Adrenal gland (tissue), 12 donors: Measurements from ENCODE around the gene ARHGAP12. TPM values are rescaled to one million over a fixed set of nuclear protein-coding genes. Genes with fewer than 3 reads are reported as not detected.
A peak's percentile ranks its signal among the peaks of the same experiment; 100 is the strongest.

Experiments
- DNase-seq, 7 donors: peaks; one replicate each; pipeline ENCODE4 v3.0.0-alpha.2; 2019 to 2020
- H3K27ac ChIP-seq, 5 donors: fragments of 200-600 bp; sonication (generic) in 4 of 5; 1 replicate in 3 of 5; 2 replicates in 2 of 5; pipeline versions ENCODE4 v1.5.1 to v1.8.0; 2016 to 2020; ENCODE audit warnings: mild to moderate bottlenecking in 1 of 5
- H3K27me3 ChIP-seq: fragments of 200-600 bp; 2 replicates; pipeline ENCODE4 v1.8.0; 2021
- H3K36me3 ChIP-seq, 2 donors: fragments of 200-600 bp; replicated peaks in 1 of 2; 1 replicate in 1 of 2; 2 replicates in 1 of 2; pipeline versions ENCODE4 v1.5.1 to v1.8.0; 2018 to 2022
- H3K4me1 ChIP-seq, 2 donors: fragments of 200-600 bp; replicated peaks in 1 of 2; 1 replicate in 1 of 2; 2 replicates in 1 of 2; pipeline versions ENCODE4 v1.5.1 to v1.8.0; 2018 to 2021
- H3K4me3 ChIP-seq, 4 donors: fragments of 200-600 bp; sonication (generic) in 3 of 4; one replicate each; pipeline ENCODE4 v1.5.1; 2016 to 2018
- H3K9me3 ChIP-seq, 3 donors: fragments of 200-600 bp; sonication (generic) in 1 of 3; replicated peaks in 1 of 3; 1 replicate in 2 of 3; 2 replicates in 1 of 3; pipeline versions ENCODE4 v1.5.1 to v1.8.0; 2016 to 2021
- CTCF ChIP-seq, 6 experiments: fragments of 450-650 bp in 4 of 6; fragments of 200-600 bp in 2 of 6; sonication (generic) in 1 of 6; IDR thresholded peaks; 1 replicate in 5 of 6; 2 replicates in 1 of 6; pipeline versions ENCODE4 v1.5.1 to v1.8.0; 2016 to 2021; ENCODE audit warnings: antibody characterized with exemption in 6 of 6, mild to moderate bottlenecking in 2 of 6, moderate library complexity in 1 of 6
- POLR2A ChIP-seq, 2 donors: fragments of 450-650 bp; IDR thresholded peaks; one replicate each; pipeline ENCODE4 v1.6.1; 2017; ENCODE audit warnings: antibody characterized with exemption in 2 of 2, mild to moderate bottlenecking in 2 of 2, moderate library complexity in 1 of 2
- WGBS, 4 donors: extraction: QIAGEN DNeasy Blood & Tissue Kit in 2 of 4; methylation state at CpG; one replicate each; pipeline versions ENCODE4 v1.1.5 to v1.1.7; 2013 to 2017; 5-methylcytosine and 5-hydroxymethylcytosine counted together
- intact Hi-C, 2 donors: fragments of 100-400 bp; cut with DNase I; formaldehyde crosslinking; loops; one replicate each; pipeline versions ENCODE4 v1.14.1 to v1.15.0; 2022 to 2023
- polyA plus RNA-seq, 3 donors: library from polyadenylated mRNA; stranded (reverse); fragments of 200-250 nt in 2 of 3; fragments of 350-450 nt in 1 of 3; fragmentation: Illumina TruSeq in 1 of 3; extraction: RNeasy Lipid Tissue Mini Kit (QIAGEN cat#74804) in 1 of 3; gene quantifications; one replicate each; pipeline ENCODE4 v1.2.3, GENCODE V29; 2013 to 2014
- total RNA-seq, 9 donors: library from RNA; depleted of rRNA in 4 of 9; stranded (reverse); fragments of >200 nt in 4 of 9; fragments of 120-200 nt in 1 of 9; fragmentation: NEBNext Ultra II Directional in 1 of 9; extraction: Animal tissue kit (Norgen Biotek cat#: 25700) in 1 of 9; gene quantifications; one replicate each; pipeline versions ENCODE4 v1.1.0 to v1.2.4, GENCODE V29; 2013 to 2023
- donor health status: healthy with polysubstance abuse.
- donor health status: Bipolar disorder and iron deficiency.
- donor health status: DM: yes; HTN: yes; CAD: no.
- donor health status: DM: no; HTN: no; CAD: no.
- donor health status: DM: no; HTN: no; CAD: no.
- donor health status: DM: yes; HTN: yes; CAD: no.

ARHGAP12 gene
- total and polyA plus RNA-seq, 12 donors: 26.7 to 88.6 (median 38.1) TPM

GRCh38 chr10:31953080-31953479 lies 24.4 kb upstream of the ARHGAP12 start:
- TF ChIP-seq CTCF (IDR thresholded peaks at IDR 0.05) (no peak), POLR2A (IDR thresholded peaks at IDR 0.05) (no peak)
- H3K36me3 ChIP-seq: no peaks in the 10 kb centered on the region
- H3K4me1 ChIP-seq: peaks cover 0 to 5% of the 10 kb centered on the region in 2 donors
- H3K4me3 ChIP-seq: no peak overlapping the region
- no peak for DNase-seq
- H3K27ac ChIP-seq: no peak overlapping the region
- intact Hi-C loops: loop anchor here in 1 of 2 donors (10.0 kb wide), 1 partner anchor 98 kb away; no protein-coding TSS in a partner anchor
- peaks cover 0 to 5% (median 0%) of the 10 kb centered on the region in 3 donors for H3K9me3 ChIP-seq
- no peaks in the 10 kb centered on the region for H3K27me3 ChIP-seq

- DNase-seq: no peak
- no peaks in the 10 kb centered on the region for H3K36me3 ChIP-seq
- peaks cover 0 to 5% (median 0%) of the 10 kb centered on the region in 3 donors for H3K9me3 ChIP-seq
- 38 to 40% (median 38%) methylated on average over 2 of the region's 2 CpGs for WGBS, 4 donors
- TF ChIP-seq CTCF (IDR thresholded peaks at IDR 0.05): no peak
- no peak for TF ChIP-seq POLR2A (IDR thresholded peaks at IDR 0.05)
- no peaks in the 10 kb centered on the region for H3K27me3 ChIP-seq
- intact Hi-C loops: loop anchor here in 1 of 2 donors (10.0 kb wide), 1 partner anchor 97 kb away; no protein-coding TSS in a partner anchor
- peaks cover 0 to 15% of the 10 kb centered on the region in 2 donors for H3K4me1 ChIP-seq
- no peak overlapping the region for H3K27ac ChIP-seq
- no peak overlapping the region for H3K4me3 ChIP-seq
Observed at GRCh38 chr10:31952066-31952465, 23.4 kb upstream of the ARHGAP12 start.

GRCh38 chr10:31949266-31949665 lies 20.6 kb upstream of the ARHGAP12 start:
- intact Hi-C loops: loop anchor here in 1 of 2 donors (5.0 kb wide), 1 partner anchor 87 kb away; no protein-coding TSS in a partner anchor
- TF ChIP-seq POLR2A (IDR thresholded peaks at IDR 0.05) (no peak), CTCF (IDR thresholded peaks at IDR 0.05) (no peak)
- WGBS, 4 donors: 74 to 97% (median 89%) methylated on average over 3 of the region's 3 CpGs

GRCh38 chr10:31948021-31948420 lies 19.4 kb upstream of the ARHGAP12 start:
- Histone ChIP-seq H3K4me1 (peaks cover 14 to 33% of the 10 kb centered on the region in 2 donors), H3K27ac (no peak overlapping the region), H3K4me3 (peak overlapping the region in 1 of 4 donors; percentile 2), H3K9me3 (no peaks in the 10 kb centered on the region), H3K36me3 (no peaks in the 10 kb centered on the region), H3K27me3 (no peaks in the 10 kb centered on the region)
- no peak for TF ChIP-seq CTCF (IDR thresholded peaks at IDR 0.05)
- no peak for TF ChIP-seq POLR2A (IDR thresholded peaks at IDR 0.05)
- 82 to 85% (median 83%) methylated on average over 7 of the region's 7 CpGs for WGBS, 4 donors
- intact Hi-C loops: loop anchor here in 1 of 2 donors (5.0 kb wide), 1 partner anchor 86 kb away; no protein-coding TSS in a partner anchor
- no peak for DNase-seq

More at GRCh38 chr10:31949266-31949665, 20.6 kb upstream of the ARHGAP12 start:
- no peak for DNase-seq
- Histone ChIP-seq H3K4me3 (no peak overlapping the region), H3K27me3 (no peaks in the 10 kb centered on the region), H3K36me3 (no peaks in the 10 kb centered on the region), H3K4me1 (peaks cover 8 to 27% of the 10 kb centered on the region in 2 donors), H3K9me3 (peaks cover 0 to 5% (median 0%) of the 10 kb centered on the region in 3 donors), H3K27ac (no peak overlapping the region)
